ENCODE measurements around the gene GP1BB. TPM values are rescaled to one million over a fixed set of nuclear protein-coding genes. Genes with fewer than 3 reads are reported as not detected.

The GP1BB gene
- total RNA-seq, 2 experiments from 2014 or later, result not detected

GRCh38 chr22:19713650-19714311 lies 9.6 kb upstream of the GP1BB start:
- H3K4me1 Mint-ChIP-seq, result peaks cover 3% of the 10 kb centered on the region
- no peaks in the 10 kb centered on the region for H3K36me3 Mint-ChIP-seq
- no peak overlapping the region for H3K27ac Mint-ChIP-seq
- DNase-seq (no peak), ATAC-seq (no peak)
- CTCF ChIA-PET, result no interaction called here
- no peaks in the 10 kb centered on the region for H3K9me3 Mint-ChIP-seq (ENCODE audit: low read depth)
- no peak overlapping the region for H3K4me3 Mint-ChIP-seq
- H3K27me3 Mint-ChIP-seq, result peaks cover 29% of the 10 kb centered on the region

- H3K4me1 Mint-ChIP-seq, result peaks cover 3% of the 10 kb centered on the region
- H3K4me3 Mint-ChIP-seq, result no peak within 1 kb of the TSS
- CTCF ChIA-PET, result no interaction called here
- no peak within 1 kb of the TSS for H3K27ac Mint-ChIP-seq
- no peaks in the 10 kb centered on the region for H3K36me3 Mint-ChIP-seq
- H3K27me3 Mint-ChIP-seq, result peaks cover 34% of the 10 kb centered on the region
- ATAC-seq (no peak), DNase-seq (no peak)
- H3K9me3 Mint-ChIP-seq (ENCODE audit: low read depth), result no peaks in the 10 kb centered on the region
These were observed 8.8 kb upstream of the GP1BB start, which contains the start of gene SEPTIN5 for GRCh38 chr22:19714312-19715187. Gene SEPTIN5, plus strand, starts transcription at chr22:19714503. Its CDS starts 86 bp downstream, at chr22:19714589.

GRCh38 chr22:19715188-19715930 lies 8.0 kb upstream of the GP1BB start:
- no peaks in the 10 kb centered on the region for H3K36me3 Mint-ChIP-seq
- CTCF ChIA-PET, result interaction anchor here (1.0 to 2.1 kb wide), 2 partner anchors 15 to 195 kb away, joined by 5 to 6 read pairs; no protein-coding TSS in a partner anchor
- H3K27me3 Mint-ChIP-seq, result peaks cover 41% of the 10 kb centered on the region
- DNase-seq (no peak), ATAC-seq (no peak)
- H3K4me3 Mint-ChIP-seq, result no peak overlapping the region
- no peak overlapping the region for H3K27ac Mint-ChIP-seq
- H3K9me3 Mint-ChIP-seq (ENCODE audit: low read depth), result no peaks in the 10 kb centered on the region
- H3K4me1 Mint-ChIP-seq, result peaks cover 3% of the 10 kb centered on the region

- H3K4me1 Mint-ChIP-seq, result peaks cover 3% of the 10 kb centered on the region
- CTCF ChIA-PET, result interaction anchor here (1.0 to 2.1 kb wide), 2 partner anchors 14 to 194 kb away, joined by 5 to 6 read pairs; no protein-coding TSS in a partner anchor
- no peak for ATAC-seq
These were observed 7.1 kb upstream of the GP1BB start for GRCh38 chr22:19716041-19716828.

GRCh38 chr22:19716829-19717105 lies 6.6 kb upstream of the GP1BB start:
- ATAC-seq (no peak), DNase-seq (no peak)
- CTCF ChIA-PET, result interaction anchor here (1.1 to 2.1 kb wide), 2 partner anchors 14 to 194 kb away, joined by 3 to 6 read pairs; no protein-coding TSS in a partner anchor
- Mint-ChIP-seq H3K4me1 (peaks cover 3% of the 10 kb centered on the region), H3K36me3 (no peaks in the 10 kb centered on the region), H3K27ac (no peak overlapping the region), H3K4me3 (no peak overlapping the region), H3K9me3 (ENCODE audit: low read depth) (no peaks in the 10 kb centered on the region), H3K27me3 (peaks cover 53% of the 10 kb centered on the region)

More at GRCh38 chr22:19716041-19716828, 7.1 kb upstream of the GP1BB start:
- Mint-ChIP-seq H3K9me3 (ENCODE audit: low read depth) (no peaks in the 10 kb centered on the region), H3K36me3 (no peaks in the 10 kb centered on the region), H3K27ac (no peak overlapping the region), H3K4me3 (no peak overlapping the region), H3K27me3 (peaks cover 49% of the 10 kb centered on the region)
- no peak for DNase-seq

GRCh38 chr22:19717181-19717580 lies 6.2 kb upstream of the GP1BB start:
- peaks cover 52% of the 10 kb centered on the region for H3K27me3 Mint-ChIP-seq

GRCh38 chr22:19717691-19718455 lies 5.5 kb upstream of the GP1BB start:
- DNase-seq (peak; percentile 78), ATAC-seq (peak; percentile 92)
- H3K36me3 Mint-ChIP-seq, result no peaks in the 10 kb centered on the region
- peaks cover 3% of the 10 kb centered on the region for H3K4me1 Mint-ChIP-seq
- no peak overlapping the region for H3K27ac Mint-ChIP-seq
- H3K4me3 Mint-ChIP-seq, result peak overlapping the region; percentile 61
- CTCF ChIA-PET, result interaction anchor here (1.1 kb wide), 2 partner anchors 12 to 39 kb away, joined by 3 to 5 read pairs; no protein-coding TSS in a partner anchor
- no peaks in the 10 kb centered on the region for H3K9me3 Mint-ChIP-seq (ENCODE audit: low read depth)
- H3K27me3 Mint-ChIP-seq, result peaks cover 53% of the 10 kb centered on the region

More at GRCh38 chr22:19717181-19717580, 6.2 kb upstream of the GP1BB start:
- no peaks in the 10 kb centered on the region for H3K9me3 Mint-ChIP-seq (ENCODE audit: low read depth)
- DNase-seq, result no peak
- no peaks in the 10 kb centered on the region for H3K36me3 Mint-ChIP-seq
- CTCF ChIA-PET, result interaction anchor here (1.1 to 2.1 kb wide), 2 partner anchors 13 to 193 kb away, joined by 3 to 6 read pairs; no protein-coding TSS in a partner anchor
- peaks cover 3% of the 10 kb centered on the region for H3K4me1 Mint-ChIP-seq
- H3K27ac Mint-ChIP-seq, result no peak overlapping the region
- H3K4me3 Mint-ChIP-seq, result no peak overlapping the region
- ATAC-seq, result no peak

GRCh38 chr22:19718456-19719049 lies 4.8 kb upstream of the GP1BB start:
- no peak for ATAC-seq
- no peak overlapping the region for H3K27ac Mint-ChIP-seq
- no peaks in the 10 kb centered on the region for H3K36me3 Mint-ChIP-seq
- H3K9me3 Mint-ChIP-seq (ENCODE audit: low read depth), result no peaks in the 10 kb centered on the region
- no peak overlapping the region for H3K4me3 Mint-ChIP-seq
- CTCF ChIA-PET, result interaction anchor here (1.1 to 3.0 kb wide), 3 partner anchors 12 to 137 kb away, joined by 3 to 13 read pairs (median 5); no protein-coding TSS in a partner anchor
- no peak for DNase-seq
- H3K4me1 Mint-ChIP-seq, result peaks cover 6% of the 10 kb centered on the region
- peaks cover 52% of the 10 kb centered on the region for H3K27me3 Mint-ChIP-seq

GRCh38 chr22:19719050-19719482 lies 4.3 kb upstream of the GP1BB start:
- Mint-ChIP-seq H3K36me3 (no peaks in the 10 kb centered on the region), H3K4me3 (peak overlapping the region; percentile 2), H3K27ac (no peak overlapping the region), H3K27me3 (peaks cover 48% of the 10 kb centered on the region), H3K9me3 (ENCODE audit: low read depth) (no peaks in the 10 kb centered on the region), H3K4me1 (peaks cover 7% of the 10 kb centered on the region)
- CTCF ChIA-PET, result interaction anchor here (1.1 to 3.0 kb wide), 3 partner anchors 11 to 137 kb away, joined by 3 to 13 read pairs (median 5); no protein-coding TSS in a partner anchor
- DNase-seq, result no peak
- ATAC-seq, result no peak

- no peak overlapping the region for H3K27ac Mint-ChIP-seq
- ATAC-seq (no peak), DNase-seq (no peak)
- H3K4me3 Mint-ChIP-seq, result peak overlapping the region; percentile 2
- CTCF ChIA-PET, result interaction anchor here (1.5 to 3.0 kb wide), 2 partner anchors 11 to 136 kb away, joined by 3 to 13 read pairs; no protein-coding TSS in a partner anchor
- peaks cover 51% of the 10 kb centered on the region for H3K27me3 Mint-ChIP-seq
- no peaks in the 10 kb centered on the region for H3K36me3 Mint-ChIP-seq
- H3K9me3 Mint-ChIP-seq (ENCODE audit: low read depth), result no peaks in the 10 kb centered on the region
- peaks cover 8% of the 10 kb centered on the region for H3K4me1 Mint-ChIP-seq
These were observed 3.8 kb upstream of the GP1BB start for GRCh38 chr22:19719488-19720021.

GRCh38 chr22:19720150-19720827 lies 3.0 kb upstream of the GP1BB start:
- Mint-ChIP-seq H3K27me3 (peaks cover 58% of the 10 kb centered on the region), H3K4me1 (peaks cover 14% of the 10 kb centered on the region), H3K27ac (no peak overlapping the region), H3K36me3 (no peaks in the 10 kb centered on the region), H3K4me3 (no peak overlapping the region), H3K9me3 (ENCODE audit: low read depth) (no peaks in the 10 kb centered on the region)
- CTCF ChIA-PET, result interaction anchor here (1.5 to 3.0 kb wide), 2 partner anchors 10 to 136 kb away, joined by 3 to 13 read pairs; no protein-coding TSS in a partner anchor
- DNase-seq (no peak), ATAC-seq (no peak)
